TTC549 (cell line): Measurements from ENCODE around the gene LIMCH1.
"Not testable (repeated sequence)": the region's sequence is repeated elsewhere in the genome, so short reads cannot be mapped to it uniquely, and the experiment has no call there.

Source experiments
- FAIRE-seq: peaks from 2 replicates; lab custom pipeline; 2012; peaks lifted over from hg19 to GRCh38; lab: Jason Lieb, UNC

LIMCH1 gene

DNA sequence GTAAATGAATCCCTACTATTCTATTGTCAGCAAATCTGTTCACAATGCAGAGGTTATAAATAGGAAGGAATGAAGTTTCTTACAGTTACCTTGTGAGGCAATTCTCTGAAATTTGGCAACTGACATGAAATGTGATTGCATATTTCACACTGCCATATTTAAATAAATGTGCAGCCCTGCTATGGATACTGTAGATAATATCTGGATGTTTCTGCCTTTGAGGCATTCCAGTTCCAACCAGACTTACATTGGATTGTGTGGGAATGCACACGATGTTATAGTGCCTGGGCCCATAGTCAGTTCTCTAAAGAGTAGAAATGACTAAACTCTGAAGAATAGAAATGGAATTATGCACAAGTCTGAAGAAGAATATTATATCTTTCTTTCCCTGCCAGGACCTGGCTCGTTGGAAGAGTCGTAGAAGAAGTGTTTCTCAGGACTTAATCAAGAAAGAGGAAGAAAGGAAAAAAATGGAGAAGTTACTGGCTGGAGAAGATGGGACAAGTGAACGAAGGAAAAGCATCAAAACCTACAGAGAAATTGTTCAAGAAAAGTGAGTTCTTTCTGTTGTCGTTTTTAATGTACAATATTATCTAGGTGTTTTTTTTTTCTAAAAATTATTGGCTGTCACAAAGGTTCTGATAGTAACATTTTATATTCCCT, 107.9 kb downstream of the LIMCH1 start:
- no peak for FAIRE-seq

DNA sequence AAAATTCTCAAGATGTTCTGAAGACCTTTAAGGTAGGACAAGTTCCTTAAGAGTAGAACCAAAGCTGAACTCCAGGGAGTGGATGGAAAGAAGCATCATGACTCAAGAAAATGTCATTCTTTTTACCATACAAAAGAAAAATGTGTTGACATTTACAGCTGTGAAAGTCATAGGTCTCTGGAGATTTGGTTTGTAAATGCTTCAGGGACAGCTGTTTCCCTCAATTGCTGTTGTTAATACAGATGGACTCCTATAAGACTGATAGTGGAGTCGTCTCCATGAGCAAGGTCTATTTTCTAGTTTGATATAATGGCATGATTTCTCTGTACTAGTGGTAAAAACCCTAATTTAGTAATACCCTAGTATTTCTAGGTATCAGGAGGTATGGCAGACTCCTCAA, 108.9 kb downstream of the LIMCH1 start:
- no peak for FAIRE-seq

DNA sequence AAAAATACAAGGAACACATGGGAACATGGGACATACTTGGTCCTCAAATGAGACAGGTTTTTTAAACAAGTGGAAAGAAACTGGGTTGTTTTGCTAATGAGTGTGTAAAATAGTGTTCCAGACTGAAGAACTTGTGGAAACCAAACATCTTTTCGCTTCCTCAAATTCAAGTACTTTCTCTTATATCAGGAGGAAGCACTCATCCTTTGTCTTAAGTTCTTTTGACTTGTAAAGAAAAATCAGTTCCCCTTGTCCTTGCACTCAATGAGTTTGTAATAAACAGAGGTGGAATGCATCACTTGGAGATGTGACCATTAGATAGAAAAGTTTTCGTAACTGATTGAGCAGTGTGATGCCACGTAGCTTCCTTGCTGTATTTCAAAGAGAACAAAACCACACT, 109.4 kb downstream of the LIMCH1 start:
- FAIRE-seq: no peak

DNA sequence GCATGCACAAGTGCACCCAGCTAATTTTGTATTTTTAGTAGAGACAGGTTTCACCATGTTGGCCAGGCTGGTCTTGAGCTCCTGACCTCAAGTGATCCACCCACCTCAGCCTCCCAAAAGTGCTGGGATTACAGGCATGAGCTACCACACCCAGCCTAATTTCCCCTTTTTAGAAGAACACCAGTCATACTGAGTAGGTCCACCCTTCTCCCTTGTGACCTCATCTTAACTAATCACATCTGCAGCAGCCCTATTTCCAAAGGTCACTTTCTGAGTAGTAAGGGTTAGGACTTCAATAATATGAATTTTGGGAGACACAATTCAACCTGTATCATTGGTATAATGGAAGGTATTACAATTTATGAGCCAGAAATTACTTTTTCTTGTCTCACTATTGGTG, 113.2 kb downstream of the LIMCH1 start:
- not testable (repeated sequence) for FAIRE-seq

DNA sequence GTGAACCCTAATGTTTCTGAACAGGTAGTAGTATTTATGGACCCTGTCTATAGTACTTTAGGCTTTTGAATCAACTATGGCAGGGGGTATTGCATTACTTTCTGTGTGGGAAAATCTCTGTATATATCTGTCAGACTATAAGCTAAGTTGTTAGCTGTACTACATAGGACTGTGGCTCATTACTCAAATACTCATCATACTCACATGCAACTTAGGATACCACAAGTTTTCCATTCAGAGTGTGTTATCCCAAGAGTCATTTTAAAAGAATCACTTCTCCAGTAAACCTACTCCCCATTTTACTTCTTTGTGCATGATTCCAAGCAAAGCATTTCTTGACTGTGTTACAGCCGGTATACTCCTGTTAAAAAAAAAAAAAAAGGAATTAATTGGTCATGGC, 115.0 kb downstream of the LIMCH1 start:
- FAIRE-seq: no peak

DNA sequence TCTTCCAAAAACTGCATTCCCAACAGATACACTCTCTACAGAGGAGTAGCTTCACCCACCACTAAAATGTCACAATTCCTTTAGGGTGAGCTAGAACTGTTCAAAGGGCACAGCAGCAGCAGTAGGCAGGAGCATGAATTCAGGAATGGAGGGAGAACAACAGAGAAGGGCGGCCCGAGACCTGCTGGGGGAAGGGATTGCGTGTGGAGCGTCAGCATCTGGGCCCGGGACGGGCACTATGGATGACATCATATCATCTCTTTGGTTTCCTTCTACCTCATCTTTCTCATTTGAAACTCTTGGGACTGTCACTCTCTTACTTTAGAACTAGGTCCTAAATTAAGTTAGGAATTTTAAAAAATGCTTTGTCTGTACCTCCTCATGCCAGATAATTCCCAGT, 115.6 kb downstream of the LIMCH1 start:
- no peak for FAIRE-seq

DNA sequence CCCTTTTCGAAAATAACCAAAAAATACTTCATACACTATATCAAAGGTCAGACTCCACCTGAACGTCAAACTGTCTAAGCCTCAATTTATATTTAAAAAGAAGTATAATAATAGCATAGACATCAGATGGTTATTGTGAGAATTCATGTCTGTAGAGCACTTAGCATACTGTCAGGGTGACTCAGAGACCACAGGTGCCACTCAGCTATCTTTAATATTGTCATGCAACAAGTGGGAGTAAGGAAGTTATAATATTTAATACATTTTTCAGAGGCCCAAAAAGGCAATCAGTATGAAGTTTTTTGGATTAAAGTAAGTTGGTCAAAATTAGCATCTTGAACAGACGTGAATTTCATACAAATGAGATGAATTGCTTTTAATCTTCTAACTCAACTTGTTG, 117.2 kb downstream of the LIMCH1 start:
- no peak for FAIRE-seq

DNA sequence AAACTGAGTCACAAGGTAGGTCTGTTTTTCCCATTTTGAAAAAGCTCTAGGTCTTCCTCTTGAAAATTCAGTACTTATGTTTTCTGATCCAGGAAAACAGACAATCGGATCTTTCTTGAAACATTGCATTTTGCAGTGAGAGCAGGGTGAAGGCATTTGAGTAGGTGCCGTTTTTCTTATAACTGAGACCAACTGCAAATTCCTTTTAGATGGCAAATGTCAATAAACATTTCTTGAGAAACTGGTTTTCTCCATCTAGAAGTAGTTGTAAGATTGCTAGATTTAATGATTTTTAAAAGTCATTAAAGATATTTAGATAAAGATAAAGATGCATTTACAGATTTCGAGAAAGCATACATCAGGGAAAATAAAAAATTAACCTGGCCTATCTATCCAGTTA, 118.1 kb downstream of the LIMCH1 start:
- no peak for FAIRE-seq

DNA sequence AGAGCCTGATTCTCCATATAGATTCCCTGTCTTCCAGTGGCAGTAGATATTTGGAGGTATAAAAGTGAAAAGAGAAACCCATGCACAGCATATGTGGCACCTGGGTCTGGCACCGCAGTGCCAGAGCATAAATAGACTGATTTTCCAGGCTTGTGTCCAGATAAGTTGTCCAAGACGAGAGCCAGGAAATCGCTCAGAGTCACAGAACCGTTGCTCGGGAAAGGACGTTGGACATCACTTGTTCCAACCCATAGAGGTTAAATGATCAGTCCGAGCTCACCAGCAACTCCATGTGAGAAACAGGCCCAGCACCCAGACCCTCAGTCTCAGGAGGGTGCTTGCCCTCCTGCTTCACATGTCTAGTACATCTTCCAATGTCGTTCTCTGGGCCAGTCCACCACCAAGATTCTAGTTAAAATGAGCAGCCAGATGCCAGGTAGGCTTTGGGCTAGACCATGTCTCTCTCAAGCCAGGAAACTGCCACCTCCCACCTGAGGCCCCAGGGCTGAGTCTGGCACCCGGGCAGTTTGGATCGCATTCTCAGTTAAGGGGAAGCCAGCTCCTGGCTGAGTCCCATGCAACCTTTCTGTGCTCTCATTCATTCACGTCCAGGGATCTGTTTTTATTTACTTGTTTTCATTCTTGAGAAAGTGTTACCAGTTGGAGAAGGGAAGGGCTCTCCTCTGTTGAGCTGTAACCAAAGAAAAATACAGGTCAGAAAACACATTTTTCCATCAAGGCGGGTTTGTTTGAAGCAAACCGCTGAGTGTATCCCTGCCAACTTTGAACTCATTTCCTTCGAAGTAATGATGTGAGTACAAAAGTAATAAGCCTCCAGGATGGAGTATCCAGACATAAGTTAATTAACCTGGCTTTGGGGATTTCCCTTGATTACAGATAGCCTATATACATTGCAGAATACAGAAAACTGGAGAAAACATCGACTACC, 118.9 kb downstream of the LIMCH1 start:
- no peak for FAIRE-seq

DNA sequence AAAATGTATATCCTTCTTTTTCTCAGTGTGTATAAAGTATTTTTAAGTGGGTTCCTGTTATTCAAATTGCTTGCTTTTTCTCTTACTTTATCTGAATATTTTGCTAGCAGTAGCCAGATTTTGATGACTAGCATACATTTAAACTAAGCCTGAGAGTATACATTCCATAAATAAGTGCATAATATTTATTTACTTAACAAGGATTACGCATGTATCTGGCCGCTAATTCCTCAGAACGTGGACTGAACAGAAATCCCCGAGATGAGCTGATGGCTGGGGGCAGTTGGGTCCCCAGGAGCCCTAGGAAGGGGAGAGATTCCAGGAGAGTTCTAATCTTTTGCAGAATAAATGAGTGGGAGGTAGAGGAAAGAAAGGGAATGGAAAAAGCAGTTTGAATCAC, 119.6 kb downstream of the LIMCH1 start:
- FAIRE-seq: no peak

DNA sequence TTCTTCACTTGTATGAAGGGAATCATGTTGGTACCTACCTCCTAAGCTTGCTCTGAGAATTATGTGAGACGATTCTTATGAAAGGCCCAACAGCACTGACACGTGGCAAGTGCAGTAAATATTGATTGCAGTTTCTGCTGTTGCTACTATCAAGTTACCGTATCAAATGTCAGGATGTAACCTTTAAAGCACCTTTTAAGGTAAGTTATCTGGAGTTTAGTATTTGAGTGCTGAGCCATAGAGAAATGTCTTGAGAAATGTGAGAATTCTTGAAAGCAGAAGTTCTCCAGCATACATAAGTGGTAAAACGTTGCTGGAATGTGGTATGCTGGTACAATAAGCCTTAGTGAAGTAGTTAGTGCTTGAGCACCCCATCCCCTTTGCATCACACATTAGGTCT, 120.2 kb downstream of the LIMCH1 start:
- no peak for FAIRE-seq

DNA sequence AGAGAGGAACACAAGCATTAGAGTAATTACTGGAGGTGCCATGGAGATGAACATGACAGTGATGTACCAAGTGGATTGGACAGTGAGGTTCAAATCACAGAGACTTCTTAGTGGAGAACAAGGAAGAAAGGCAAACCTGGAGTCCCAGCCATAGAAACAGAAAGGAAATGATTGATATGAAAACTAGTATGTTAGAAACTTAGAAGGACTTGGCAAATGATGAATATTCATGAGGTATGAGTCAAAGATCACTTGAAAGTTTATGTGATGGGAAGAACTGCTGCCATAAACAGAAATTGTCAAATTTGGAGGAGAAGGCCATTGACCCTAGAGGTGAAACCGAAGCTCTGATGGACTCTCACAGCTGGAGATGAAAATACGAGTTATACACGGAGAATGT, 122.4 kb downstream of the LIMCH1 start:
- FAIRE-seq: no peak

DNA sequence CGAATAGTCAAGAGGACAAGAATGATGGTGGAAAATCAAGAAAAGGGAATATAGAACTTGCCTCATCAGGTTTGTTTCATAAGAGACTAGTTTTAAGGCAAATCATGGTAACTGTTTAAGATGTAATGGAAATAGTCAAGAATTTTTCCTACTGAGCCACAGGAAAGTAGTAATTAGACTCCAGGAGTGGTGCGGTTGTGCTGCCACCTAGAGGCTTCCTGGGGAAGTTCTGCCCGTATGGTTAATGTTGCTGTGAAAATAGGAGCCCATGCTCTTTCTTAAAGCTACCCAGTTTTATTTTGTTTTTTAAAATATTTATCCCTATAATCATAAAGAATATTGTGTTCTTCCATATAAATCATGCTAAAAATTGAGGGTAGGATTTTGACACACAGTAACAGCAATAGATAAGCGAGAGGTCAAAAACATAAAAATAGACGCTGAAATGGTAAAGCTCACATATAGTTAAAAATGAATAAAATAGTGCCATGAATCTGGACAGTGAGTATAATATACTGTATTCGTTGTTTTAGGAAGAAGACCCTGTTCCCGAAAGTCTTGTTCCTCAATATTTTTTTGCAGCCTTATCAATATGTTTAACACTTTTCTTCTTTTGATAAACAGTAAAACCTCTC, 123.6 kb downstream of the LIMCH1 start:
- peak; percentile 77 for FAIRE-seq

DNA sequence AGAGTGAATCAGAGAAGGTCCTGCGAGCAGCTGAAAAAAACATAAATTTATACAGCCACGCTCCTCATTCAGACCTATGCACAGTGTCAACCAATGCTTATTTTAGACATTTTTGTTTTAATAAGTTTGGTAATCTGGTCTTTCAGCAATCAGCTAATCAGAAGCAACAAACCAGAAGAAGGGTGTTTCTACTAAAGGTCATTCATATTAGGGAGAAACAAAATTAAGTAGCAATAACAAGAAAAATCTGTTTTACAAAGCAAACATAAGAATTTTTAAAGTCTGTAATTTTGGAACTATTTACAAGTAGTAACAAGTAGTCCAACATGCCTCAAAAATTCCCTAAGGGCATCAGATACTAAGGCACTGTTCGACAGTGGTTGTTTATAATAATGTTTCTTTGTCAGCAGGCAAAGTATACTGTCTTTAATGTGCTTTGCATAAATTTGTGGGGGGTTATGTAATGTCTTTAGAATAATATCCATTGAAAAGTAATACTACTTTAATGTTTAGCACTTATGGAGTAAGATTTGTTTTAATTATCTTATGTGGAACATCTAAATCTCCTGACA, 127.8 kb downstream of the LIMCH1 start:
- no peak for FAIRE-seq

DNA sequence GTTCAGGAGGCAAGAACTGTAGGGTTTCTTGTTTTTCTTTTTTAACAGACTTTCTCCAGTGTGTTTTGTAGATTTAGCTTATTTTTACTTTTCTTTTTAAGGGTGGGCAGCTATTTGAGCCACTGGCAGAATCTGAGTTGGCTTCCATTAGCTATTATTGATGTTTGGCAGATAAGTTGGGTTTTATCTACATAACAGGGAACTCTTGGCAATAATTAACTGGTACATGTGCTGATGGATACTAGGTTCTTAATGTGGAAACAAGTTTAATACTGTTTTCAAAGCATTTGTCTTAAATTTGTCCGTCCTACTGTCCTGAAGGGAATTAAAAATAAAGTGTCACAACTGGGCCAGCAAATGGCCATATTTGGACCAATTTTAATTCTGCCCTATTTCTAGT, 130.1 kb downstream of the LIMCH1 start:
- FAIRE-seq: no peak

DNA sequence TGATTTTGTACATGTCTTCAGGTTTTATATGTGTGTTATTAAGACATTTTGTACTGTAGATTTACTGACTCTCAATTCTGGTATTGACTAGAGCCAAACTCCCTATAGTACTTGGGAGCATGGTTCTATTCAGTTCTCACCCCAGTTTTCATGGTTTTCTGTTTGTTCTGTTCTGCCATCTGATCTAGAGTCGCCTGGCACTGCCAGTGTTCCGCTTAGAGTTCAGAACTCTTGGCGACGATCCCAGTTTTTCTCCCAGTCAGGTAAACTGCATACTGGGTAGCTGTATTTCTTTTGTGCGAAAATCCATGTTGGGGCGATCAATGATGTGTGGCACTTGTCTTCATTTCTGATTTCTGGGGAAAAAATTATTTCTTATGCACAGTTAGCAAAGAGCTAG, 132.6 kb downstream of the LIMCH1 start:
- no peak for FAIRE-seq

DNA sequence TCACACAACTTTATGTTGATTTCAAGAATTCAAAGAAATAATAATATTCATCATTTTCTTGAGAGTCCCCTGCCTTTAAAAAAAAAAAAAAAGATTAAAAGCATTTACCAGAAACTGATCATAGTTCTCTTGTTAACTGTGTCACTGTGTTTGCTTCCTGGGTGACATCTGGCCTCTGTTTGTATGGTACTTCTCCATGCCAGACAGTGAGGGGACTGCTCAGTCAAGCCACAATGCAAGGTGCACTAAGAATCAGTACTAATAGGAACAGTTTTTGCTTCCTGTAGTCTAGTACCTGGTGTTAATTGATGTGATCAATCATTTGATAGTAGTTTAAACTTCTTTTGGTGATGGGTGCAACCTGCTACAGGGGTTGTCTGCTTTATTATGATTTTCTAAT, 133.0 kb downstream of the LIMCH1 start:
- no peak for FAIRE-seq

DNA sequence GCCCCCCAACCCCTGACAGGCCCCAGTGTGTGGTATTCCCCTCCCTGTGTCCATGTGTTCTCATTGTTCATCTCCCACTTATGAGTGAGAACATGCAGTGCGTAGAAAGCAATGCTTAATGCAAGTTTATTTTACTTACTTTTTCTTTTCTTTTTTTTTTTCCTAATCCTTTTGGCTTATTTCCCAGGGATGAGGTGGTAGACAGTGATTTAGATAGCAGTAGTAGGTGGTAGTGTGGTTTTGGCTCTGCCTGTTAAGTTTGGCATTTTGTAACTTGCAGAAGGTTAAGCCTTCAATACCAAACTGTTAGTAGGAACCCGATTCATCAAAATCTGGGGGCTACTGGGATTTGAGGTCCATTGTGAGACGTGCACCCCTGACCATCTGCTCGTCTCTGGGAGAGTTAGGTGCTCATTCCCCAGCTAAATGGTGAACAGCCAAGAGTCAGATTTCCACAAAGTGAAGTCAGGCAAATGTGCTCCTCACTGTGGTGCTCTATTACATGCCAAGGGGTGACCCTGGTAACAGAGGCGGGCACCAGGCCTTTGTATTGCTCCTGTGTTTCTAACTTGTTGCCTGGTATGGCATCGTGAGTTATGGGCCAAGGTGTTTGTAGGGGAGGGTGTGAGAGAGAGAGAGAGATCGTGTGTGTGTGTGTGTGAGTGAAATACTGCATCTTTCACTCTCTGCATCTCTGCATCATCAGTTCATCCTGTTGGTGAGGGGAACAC, 140.3 kb downstream of the LIMCH1 start:
- FAIRE-seq: no peak

DNA sequence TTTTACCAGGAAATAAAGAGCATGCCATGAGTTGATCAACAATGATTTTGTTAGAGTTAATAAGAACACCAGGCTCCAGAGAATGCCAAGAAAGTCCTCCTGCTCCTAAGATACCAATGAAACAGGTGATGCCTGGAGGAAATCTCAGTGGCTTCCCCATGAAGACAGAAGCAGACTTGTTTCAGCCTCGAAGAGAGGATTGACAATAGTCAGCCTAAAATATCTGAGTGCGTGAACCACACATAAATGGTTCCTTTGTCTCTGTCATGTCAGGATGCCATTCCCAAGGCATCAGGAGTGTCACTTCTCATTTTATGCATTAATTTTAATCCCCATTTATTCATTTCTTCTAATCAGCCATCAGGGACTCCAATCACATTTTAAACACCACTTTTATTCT, 141.0 kb downstream of the LIMCH1 start:
- no peak for FAIRE-seq

DNA sequence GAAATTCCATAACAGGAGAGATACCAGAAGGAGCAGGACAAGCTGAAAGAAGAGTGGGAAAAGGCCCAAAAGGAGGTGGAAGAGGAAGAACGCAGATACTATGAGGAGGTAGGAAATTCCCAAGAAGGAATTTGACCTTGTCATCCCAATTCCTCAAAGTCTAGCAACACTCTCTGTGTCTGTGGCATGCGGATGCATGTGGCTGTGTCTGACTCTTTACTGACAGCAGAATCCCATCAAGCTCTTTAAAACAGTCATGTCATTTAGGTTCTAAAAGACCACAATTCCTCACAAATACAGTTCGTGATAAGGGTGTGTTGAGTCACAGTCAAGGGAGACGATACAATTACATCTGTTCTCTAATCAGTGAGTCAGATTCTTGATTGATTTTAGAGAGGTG, 142.0 kb downstream of the LIMCH1 start:
- FAIRE-seq: no peak

DNA sequence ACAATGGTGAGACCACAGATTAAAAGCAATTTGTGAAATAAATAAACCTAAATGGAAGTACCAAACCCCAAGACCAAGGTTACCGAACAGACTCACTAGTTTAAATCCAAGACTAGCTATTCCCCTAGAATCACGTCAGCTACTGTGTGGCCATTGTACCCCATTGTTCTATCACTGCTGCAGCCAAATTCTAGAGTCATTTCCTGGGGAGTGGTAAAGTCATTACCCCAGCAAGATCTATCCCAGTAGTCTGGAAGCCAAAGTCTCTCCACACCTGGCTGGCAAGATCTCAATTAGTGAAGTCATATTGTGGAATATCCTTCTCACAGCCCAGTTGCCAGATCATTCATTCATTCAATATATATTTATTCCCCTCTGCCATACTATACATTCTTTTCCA, 143.1 kb downstream of the LIMCH1 start:
- FAIRE-seq: no peak

DNA sequence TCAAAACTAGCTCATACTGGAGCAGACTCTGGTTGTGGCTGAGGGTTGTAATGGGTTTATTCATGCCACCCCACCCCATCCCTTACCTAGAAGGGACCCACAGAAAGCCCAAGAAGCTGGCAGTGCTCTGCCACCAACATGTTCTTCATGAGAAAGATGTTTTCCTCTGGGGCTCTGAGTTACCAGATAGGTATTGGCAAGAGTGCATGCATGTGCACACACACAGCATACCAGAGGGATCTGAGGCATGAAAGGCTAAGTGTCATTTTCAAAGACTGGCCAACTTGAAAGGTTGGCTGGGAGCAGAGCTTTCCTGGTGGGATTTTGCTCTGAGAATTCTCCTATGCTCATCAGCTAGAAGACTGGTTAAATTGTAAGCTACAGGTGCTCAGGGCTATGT, 145.4 kb downstream of the LIMCH1 start:
- no peak for FAIRE-seq
